Measurements from ENCODE around the gene MBD3L1. TPM values are rescaled to one million over a fixed set of nuclear protein-coding genes. Genes with fewer than 3 reads are reported as not detected.

Gene MBD3L1
- total RNA-seq, 1 experiment from 2014 or later = not detected

DNA sequence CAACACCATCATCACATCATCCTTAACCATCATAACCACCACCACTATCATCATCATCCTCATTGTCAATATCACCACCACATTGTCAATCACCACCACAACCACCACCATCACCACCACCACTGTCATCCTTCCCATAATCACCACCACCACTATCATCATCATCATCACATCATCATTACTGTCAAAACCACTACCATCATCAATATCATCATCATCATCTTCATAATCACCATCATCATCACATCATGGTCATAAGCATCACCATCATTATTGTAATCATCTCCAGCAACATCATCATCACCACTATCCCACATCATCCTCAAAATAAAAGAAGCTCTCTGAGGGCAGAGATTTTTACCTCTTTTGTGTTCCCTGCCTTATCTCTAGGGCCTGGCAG lies 52.2 kb downstream of the MBD3L1 start:
- BruUV-seq (replicated peaks) = no TSS peak
- Mint-ChIP-seq H3K27me3 (ENCODE audit: unreplicated experiment) (no peaks in the 10 kb centered on the region), H3K4me1 (ENCODE audit: low read depth, unreplicated experiment) (no peaks in the 10 kb centered on the region), H3K36me3 (ENCODE audit: insufficient read depth, unreplicated experiment) (no peaks in the 10 kb centered on the region), H3K4me3 (ENCODE audit: low read depth, unreplicated experiment) (no peak overlapping the region), H3K27ac (ENCODE audit: unreplicated experiment) (no peak overlapping the region), H3K9me3 (ENCODE audit: low read depth, unreplicated experiment) (peaks cover 3% of the 10 kb centered on the region)
- TF ChIP-seq, protein P1, sequence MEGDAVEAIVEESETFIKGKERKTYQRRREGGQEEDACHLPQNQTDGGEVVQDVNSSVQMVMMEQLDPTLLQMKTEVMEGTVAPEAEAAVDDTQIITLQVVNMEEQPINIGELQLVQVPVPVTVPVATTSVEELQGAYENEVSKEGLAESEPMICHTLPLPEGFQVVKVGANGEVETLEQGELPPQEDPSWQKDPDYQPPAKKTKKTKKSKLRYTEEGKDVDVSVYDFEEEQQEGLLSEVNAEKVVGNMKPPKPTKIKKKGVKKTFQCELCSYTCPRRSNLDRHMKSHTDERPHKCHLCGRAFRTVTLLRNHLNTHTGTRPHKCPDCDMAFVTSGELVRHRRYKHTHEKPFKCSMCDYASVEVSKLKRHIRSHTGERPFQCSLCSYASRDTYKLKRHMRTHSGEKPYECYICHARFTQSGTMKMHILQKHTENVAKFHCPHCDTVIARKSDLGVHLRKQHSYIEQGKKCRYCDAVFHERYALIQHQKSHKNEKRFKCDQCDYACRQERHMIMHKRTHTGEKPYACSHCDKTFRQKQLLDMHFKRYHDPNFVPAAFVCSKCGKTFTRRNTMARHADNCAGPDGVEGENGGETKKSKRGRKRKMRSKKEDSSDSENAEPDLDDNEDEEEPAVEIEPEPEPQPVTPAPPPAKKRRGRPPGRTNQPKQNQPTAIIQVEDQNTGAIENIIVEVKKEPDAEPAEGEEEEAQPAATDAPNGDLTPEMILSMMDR (IDR thresholded peaks at IDR 0.05; ENCODE audit: unreplicated experiment) = no peak
- DNase-seq = no peak
- CTCF ChIA-PET = no interaction called here
- intact Hi-C loops (cut with micrococcal nuclease; ENCODE audit: unreplicated experiment) = no loop called here

DNA sequence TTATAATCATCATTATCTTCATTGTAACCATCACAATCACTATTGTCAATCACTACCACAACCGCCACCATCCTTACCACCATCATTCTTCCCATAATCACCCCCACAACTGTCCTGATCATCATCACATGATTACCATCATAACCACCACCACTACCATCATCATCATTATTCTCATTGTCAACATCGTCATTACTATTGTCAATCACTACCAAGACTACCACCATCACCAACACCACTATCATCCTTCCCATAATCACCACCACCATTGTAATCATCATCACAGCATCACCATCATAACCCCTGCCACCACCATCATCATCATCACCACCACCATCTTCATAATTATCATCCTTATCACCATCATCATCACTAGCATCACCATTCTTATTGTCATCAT lies 55.2 kb downstream of the MBD3L1 start:
- H3K27ac Mint-ChIP-seq (ENCODE audit: unreplicated experiment) = no peak overlapping the region
- no peaks in the 10 kb centered on the region for H3K4me1 Mint-ChIP-seq (ENCODE audit: low read depth, unreplicated experiment)
- H3K27me3 Mint-ChIP-seq (ENCODE audit: unreplicated experiment) = no peaks in the 10 kb centered on the region
- TF ChIP-seq, protein P1 (IDR thresholded peaks at IDR 0.05; ENCODE audit: unreplicated experiment) = no peak
- CTCF ChIA-PET = no interaction called here
- no TSS peak for BruUV-seq (replicated peaks)
- no peak overlapping the region for H3K4me3 Mint-ChIP-seq (ENCODE audit: low read depth, unreplicated experiment)
- no peaks in the 10 kb centered on the region for H3K36me3 Mint-ChIP-seq (ENCODE audit: insufficient read depth, unreplicated experiment)
- intact Hi-C loops (cut with micrococcal nuclease; ENCODE audit: unreplicated experiment) = no loop called here
- no peak for DNase-seq
- H3K9me3 Mint-ChIP-seq (ENCODE audit: low read depth, unreplicated experiment) = no peaks in the 10 kb centered on the region

DNA sequence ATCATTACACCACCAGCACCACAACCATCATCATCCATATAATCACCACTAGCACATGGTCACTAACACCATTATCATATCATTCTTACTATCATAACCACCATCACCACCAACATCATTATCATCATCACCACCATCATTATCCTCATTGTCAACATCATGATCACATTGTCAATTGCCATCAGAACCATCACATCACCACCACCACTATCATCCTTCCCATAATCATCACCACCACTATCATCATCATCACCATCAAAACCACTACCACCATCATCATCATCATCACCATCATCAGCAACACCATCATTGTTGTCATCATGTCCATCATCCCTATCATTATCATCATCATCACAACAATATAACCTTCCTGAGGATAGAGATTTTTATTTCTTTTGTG lies 58.1 kb downstream of the MBD3L1 start:
- no TSS peak for BruUV-seq (replicated peaks)
- TF ChIP-seq, protein P1 (IDR thresholded peaks at IDR 0.05; ENCODE audit: unreplicated experiment) = no peak
- intact Hi-C loops (cut with micrococcal nuclease; ENCODE audit: unreplicated experiment) = no loop called here
- CTCF ChIA-PET = no interaction called here
- no peak overlapping the region for H3K27ac Mint-ChIP-seq (ENCODE audit: unreplicated experiment)
- no peaks in the 10 kb centered on the region for H3K27me3 Mint-ChIP-seq (ENCODE audit: unreplicated experiment)
- no peak for DNase-seq
- no peaks in the 10 kb centered on the region for H3K4me1 Mint-ChIP-seq (ENCODE audit: low read depth, unreplicated experiment)
- H3K4me3 Mint-ChIP-seq (ENCODE audit: low read depth, unreplicated experiment) = no peak overlapping the region
- H3K9me3 Mint-ChIP-seq (ENCODE audit: low read depth, unreplicated experiment) = no peaks in the 10 kb centered on the region
- no peaks in the 10 kb centered on the region for H3K36me3 Mint-ChIP-seq (ENCODE audit: insufficient read depth, unreplicated experiment)

Other genes starting within 250 kb of the MBD3L1 start
- 0.76 TPM in 1 of 2 replicates, not detected in the other for gene ADAMTS10, start 221.7 kb upstream of the MBD3L1 start, total RNA-seq (2022)
- gene NFILZ, start 201.7 kb upstream of the MBD3L1 start, total RNA-seq (2022) = not detected in 2 replicates
- not detected in 2 replicates for gene ACTL9, start 133.6 kb upstream of the MBD3L1 start, total RNA-seq (2022)
- not detected in 2 replicates for gene OR2Z1, start 110.7 kb upstream of the MBD3L1 start, total RNA-seq (2022)
- 12.3 and 13.2 TPM in 2 replicates for gene ZNF558, start 73 bp upstream of the MBD3L1 start, total RNA-seq (2022)
- gene MUC16, start 178.0 kb downstream of the MBD3L1 start, total RNA-seq (2022) = 0.15 and 0.17 TPM in 2 replicates